Prostate gland (tissue), 2 donors: Measurements from ENCODE around the gene ADAMTS20. TPM values are rescaled to one million over a fixed set of nuclear protein-coding genes. Genes with fewer than 3 reads are reported as not detected.
"Not testable (repeated sequence)": the region's sequence is repeated elsewhere in the genome, so short reads cannot be mapped to it uniquely, and the experiment has no call there.

Experiments used
- DNase-seq: peaks from one replicate; pipeline ENCODE4 v3.0.0-alpha.2; 2019; ENCODE audit warnings: low spot score
- H3K27ac ChIP-seq, 2 donors: fragments of 200-600 bp; sonication (generic); 2 replicates each; pipeline ENCODE4 v1.5.1; 2017 to 2019
- H3K27me3 ChIP-seq: fragments of 200-600 bp; sonication (generic); replicated peaks from 2 replicates; pipeline ENCODE4 v1.5.1; 2019; ENCODE audit not compliant: insufficient read depth
- H3K36me3 ChIP-seq, 2 donors: fragments of 200-600 bp; sonication (generic); 1 replicate in 1 of 2; 2 replicates in 1 of 2; pipeline versions ENCODE4 v1.5.1 to v1.8.1; 2017 to 2019
- H3K4me1 ChIP-seq: fragments of 200-600 bp; sonication (generic); replicated peaks from 2 replicates; pipeline ENCODE4 v1.5.1; 2019
- H3K4me3 ChIP-seq, 2 donors: fragments of 200-600 bp; sonication (generic); 2 replicates each; pipeline ENCODE4 v1.5.1; 2017 to 2019
- H3K9me3 ChIP-seq: fragments of 200-600 bp; sonication (generic); 2 replicates; pipeline ENCODE4 v1.5.1; 2017
- POLR2A ChIP-seq: fragments of 450-650 bp; IDR thresholded peaks from one replicate; pipeline ENCODE4 v1.6.1; 2016; ENCODE audit warnings: antibody characterized with exemption, mild to moderate bottlenecking
- POLR2AphosphoS5 ChIP-seq: sonication (generic); formaldehyde crosslinking; IDR thresholded peaks from one replicate; pipeline ENCODE4 v1.6.1; 2017; ENCODE audit warnings: antibody characterized with exemption
- WGBS: methylation state at CpG from one replicate; pipeline ENCODE4 v1.1.5; 2018; 5-methylcytosine and 5-hydroxymethylcytosine counted together
- intact Hi-C: fragments of 100-400 bp; cut with DNase I; formaldehyde crosslinking; loops from one replicate; pipeline ENCODE4 v1.14.2; 2022
- total RNA-seq, 2 donors: library from RNA; depleted of rRNA; stranded (reverse); fragments of >200 nt; gene quantifications; one replicate each; pipeline ENCODE4 v1.1.0, GENCODE V29; 2016
- TF ChIP-seq, protein P1 (sequence below), 4 experiments: fragments of 200-600 bp in 2 of 4; fragments of 450-650 bp in 2 of 4; sonication (generic) in 2 of 4; IDR thresholded peaks; 1 replicate in 3 of 4; 2 replicates in 1 of 4; pipeline ENCODE4 v1.5.1; 2016 to 2019; ENCODE audit warnings: antibody characterized with exemption in 4 of 4, mild to moderate bottlenecking in 2 of 4, moderate library complexity in 2 of 4

ADAMTS20 gene
- total RNA-seq, 2 donors from 2014 or later = 0.23 TPM; not detected in 1

DNA sequence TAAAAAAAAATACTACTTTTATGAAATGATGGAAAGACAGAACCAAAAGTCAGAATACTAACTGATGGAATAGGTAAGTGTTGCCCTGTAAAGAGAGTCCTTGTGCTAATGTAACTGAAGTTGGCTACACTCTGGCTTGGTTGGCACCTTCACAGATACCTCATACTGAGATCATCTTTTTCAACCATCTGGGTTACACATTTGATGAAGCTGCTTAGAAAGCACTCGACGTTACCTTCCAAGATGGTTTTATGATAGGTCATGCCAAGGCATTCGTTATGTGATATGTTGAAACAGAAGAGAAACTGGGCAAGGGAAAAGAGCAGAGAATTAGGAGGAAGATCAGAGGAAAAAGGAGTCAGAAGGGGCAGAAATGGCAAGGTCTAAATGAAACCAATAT is 203.8 kb downstream of the ADAMTS20 start:
- H3K4me1 ChIP-seq = no peaks in the 10 kb centered on the region
- no peaks in the 10 kb centered on the region for H3K9me3 ChIP-seq
- intact Hi-C loops = no loop called here
- no peak for DNase-seq
- TF ChIP-seq POLR2AphosphoS5 = no peak
- no peak for TF ChIP-seq POLR2A
- TF ChIP-seq, protein P1, sequence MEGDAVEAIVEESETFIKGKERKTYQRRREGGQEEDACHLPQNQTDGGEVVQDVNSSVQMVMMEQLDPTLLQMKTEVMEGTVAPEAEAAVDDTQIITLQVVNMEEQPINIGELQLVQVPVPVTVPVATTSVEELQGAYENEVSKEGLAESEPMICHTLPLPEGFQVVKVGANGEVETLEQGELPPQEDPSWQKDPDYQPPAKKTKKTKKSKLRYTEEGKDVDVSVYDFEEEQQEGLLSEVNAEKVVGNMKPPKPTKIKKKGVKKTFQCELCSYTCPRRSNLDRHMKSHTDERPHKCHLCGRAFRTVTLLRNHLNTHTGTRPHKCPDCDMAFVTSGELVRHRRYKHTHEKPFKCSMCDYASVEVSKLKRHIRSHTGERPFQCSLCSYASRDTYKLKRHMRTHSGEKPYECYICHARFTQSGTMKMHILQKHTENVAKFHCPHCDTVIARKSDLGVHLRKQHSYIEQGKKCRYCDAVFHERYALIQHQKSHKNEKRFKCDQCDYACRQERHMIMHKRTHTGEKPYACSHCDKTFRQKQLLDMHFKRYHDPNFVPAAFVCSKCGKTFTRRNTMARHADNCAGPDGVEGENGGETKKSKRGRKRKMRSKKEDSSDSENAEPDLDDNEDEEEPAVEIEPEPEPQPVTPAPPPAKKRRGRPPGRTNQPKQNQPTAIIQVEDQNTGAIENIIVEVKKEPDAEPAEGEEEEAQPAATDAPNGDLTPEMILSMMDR (IDR thresholded peaks at IDR 0.05) = no peak
- H3K4me3 ChIP-seq = no peak overlapping the region
- no peaks in the 10 kb centered on the region for H3K27me3 ChIP-seq
- H3K36me3 ChIP-seq = no peaks in the 10 kb centered on the region
- 60% methylated on average over 3 of the region's 3 CpGs for WGBS
- H3K27ac ChIP-seq = no peak overlapping the region

DNA sequence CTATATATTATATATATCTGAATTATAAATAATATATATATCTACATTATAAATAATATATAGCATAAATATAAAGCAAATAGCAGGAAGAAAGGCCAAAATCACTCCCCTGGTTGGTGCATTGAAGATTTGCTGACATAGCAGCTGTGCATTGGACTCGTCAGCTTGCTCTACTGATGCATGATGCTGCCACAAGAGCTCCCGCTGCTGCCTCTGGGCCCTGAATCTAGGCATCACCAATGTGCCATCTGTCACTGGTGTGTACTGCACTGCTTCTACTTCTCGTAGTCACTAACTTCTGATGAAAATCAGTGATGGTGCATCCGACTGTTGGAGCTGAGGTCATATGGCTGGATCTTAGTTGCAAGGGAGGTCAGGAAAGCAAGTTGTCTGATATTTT is 205.0 kb downstream of the ADAMTS20 start:
- Histone ChIP-seq H3K4me1 (no peaks in the 10 kb centered on the region), H3K27me3 (no peaks in the 10 kb centered on the region), H3K4me3 (no peak overlapping the region), H3K27ac (no peak overlapping the region), H3K9me3 (no peaks in the 10 kb centered on the region), H3K36me3 (no peaks in the 10 kb centered on the region)
- TF ChIP-seq, protein P1 (IDR thresholded peaks at IDR 0.05) = no peak
- TF ChIP-seq POLR2AphosphoS5 (no peak), POLR2A (no peak)
- DNase-seq = no peak
- intact Hi-C loops = no loop called here
- 90% methylated on average over 4 of the region's 4 CpGs for WGBS

DNA sequence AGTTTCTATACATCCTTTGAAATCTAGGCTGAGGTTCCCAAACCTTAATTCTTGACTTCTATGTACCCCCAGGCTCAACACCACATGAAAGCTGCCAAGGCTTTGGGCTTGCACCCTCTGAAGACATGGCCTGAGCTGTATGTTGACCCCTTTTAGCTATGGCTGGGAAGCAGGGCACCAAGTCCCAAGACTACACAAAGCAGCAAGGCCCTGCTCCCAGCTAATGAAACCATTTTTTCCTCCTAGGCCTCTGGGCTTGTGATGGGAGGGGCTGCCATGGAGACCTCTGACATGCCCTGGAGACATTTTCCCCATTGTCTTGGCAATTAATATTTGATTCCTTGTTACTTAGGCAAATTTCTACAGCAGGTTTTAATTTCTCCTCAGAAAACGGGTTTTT is 207.0 kb downstream of the ADAMTS20 start:
- H3K4me3 ChIP-seq = no peak overlapping the region
- intact Hi-C loops = no loop called here
- H3K27me3 ChIP-seq = no peaks in the 10 kb centered on the region
- H3K27ac ChIP-seq = no peak overlapping the region
- no peaks in the 10 kb centered on the region for H3K36me3 ChIP-seq
- WGBS = 42% methylated on average over 1 of the region's 1 CpG
- H3K9me3 ChIP-seq = no peaks in the 10 kb centered on the region
- TF ChIP-seq POLR2A (no peak), POLR2AphosphoS5 (no peak)
- H3K4me1 ChIP-seq = no peaks in the 10 kb centered on the region
- no peak for DNase-seq

DNA sequence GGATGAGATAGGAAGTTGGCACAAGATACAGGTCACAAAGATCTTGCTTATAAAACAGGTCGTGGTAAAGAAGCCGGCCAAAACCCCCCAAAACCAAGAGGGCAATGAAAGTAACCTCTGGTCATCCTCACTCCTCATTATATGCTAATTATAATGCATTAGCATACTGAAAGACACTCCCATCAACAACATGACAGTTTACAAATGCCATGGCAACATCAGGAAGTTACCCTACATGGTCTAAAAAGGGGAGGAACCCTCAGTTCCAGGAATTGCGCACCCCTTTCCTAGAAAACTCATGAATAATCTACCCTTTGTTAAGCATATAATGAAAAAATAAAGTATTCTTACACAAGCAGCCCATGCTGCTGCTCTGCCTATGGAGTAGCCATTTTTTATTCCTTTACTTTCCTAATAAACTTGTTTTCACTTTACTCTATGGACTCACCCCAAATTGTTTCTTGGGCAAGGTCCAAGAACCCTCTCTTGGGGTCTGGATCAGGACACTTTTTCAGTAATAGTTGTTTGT is 210.2 kb downstream of the ADAMTS20 start:
- intact Hi-C loops, H3K4me1 ChIP-seq, DNase-seq, H3K9me3 ChIP-seq, H3K27me3 ChIP-seq, H3K4me3 ChIP-seq, H3K27ac ChIP-seq, H3K36me3 ChIP-seq: not testable (repeated sequence)
- 75% methylated on average over 3 of the region's 3 CpGs for WGBS

DNA sequence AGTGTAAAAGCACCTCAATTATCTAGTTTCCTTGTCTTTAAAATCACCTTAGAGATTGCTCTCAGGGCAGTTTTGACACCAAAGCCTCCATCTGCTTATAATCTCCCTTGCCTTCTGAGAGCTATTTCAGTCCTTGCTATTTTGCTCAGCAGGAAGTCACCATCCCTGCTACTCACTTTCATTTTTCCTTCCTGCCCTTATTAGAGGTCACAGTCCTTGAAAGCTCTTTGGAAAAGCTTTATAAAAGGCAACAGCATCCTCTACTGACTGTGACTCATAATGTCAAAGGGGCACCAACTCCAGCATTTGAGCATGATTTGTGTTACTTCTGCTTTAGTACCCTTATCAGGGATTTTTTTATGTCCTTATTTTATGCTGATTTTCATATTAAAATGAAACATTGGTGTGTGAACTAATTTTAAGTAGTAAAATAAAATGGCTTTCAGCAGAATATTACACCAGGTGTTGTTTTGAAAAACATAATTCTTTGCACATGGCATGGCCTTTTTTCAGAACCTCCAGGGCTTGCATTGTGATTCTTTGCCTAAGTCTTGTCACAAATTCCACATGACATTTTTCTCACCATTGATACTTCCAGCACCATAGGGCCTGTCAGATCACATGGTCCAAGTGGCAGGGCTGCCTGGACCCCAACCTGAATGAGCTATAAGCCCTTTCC is 213.0 kb downstream of the ADAMTS20 start:
- Histone ChIP-seq H3K4me3 (no peak overlapping the region), H3K36me3 (no peaks in the 10 kb centered on the region), H3K9me3 (no peaks in the 10 kb centered on the region), H3K27me3 (no peaks in the 10 kb centered on the region), H3K27ac (no peak overlapping the region), H3K4me1 (no peaks in the 10 kb centered on the region)
- no peak for DNase-seq
- intact Hi-C loops = loop anchor here (2.0 to 5.0 kb wide), 3 partner anchors 752 to 1207 kb away; partner anchors contain the start of gene PRICKLE1
- TF ChIP-seq POLR2A (no peak), POLR2AphosphoS5 (no peak)
- TF ChIP-seq, protein P1 (IDR thresholded peaks at IDR 0.05) = peak in 2 of 4 experiments; percentile 54 to 57
